Chondrocyte (in vitro differentiated cells): Measurements from ENCODE around the gene GNA12. TPM values are rescaled to one million over a fixed set of nuclear protein-coding genes. Genes with fewer than 3 reads are reported as not detected.

Experiments used
- DNase-seq: peaks from one replicate; pipeline ENCODE4 v3.0.0; 2021; ENCODE audit warnings: mixed read lengths, low spot score
- H3K27ac Mint-ChIP-seq: one replicate; pipeline ENCODE4 v1.8.0; 2021; ENCODE audit warnings: mild to moderate bottlenecking, moderate library complexity, mixed read lengths; ENCODE audit not compliant: unreplicated experiment
- H3K27me3 Mint-ChIP-seq: 2 replicates; pipeline ENCODE4 v1.8.0; 2021; ENCODE audit warnings: low read depth, mixed read lengths
- H3K36me3 Mint-ChIP-seq: 2 replicates; pipeline ENCODE4 v1.8.0; 2021; ENCODE audit warnings: low read depth, mixed read lengths
- H3K4me1 Mint-ChIP-seq: 2 replicates; pipeline ENCODE4 v1.8.0; 2021; ENCODE audit warnings: low read depth, mild to moderate bottlenecking, mixed read lengths
- H3K4me3 Mint-ChIP-seq: one replicate; pipeline ENCODE4 v1.8.0; 2021; ENCODE audit warnings: mild to moderate bottlenecking, moderate library complexity, mixed read lengths; ENCODE audit not compliant: unreplicated experiment
- H3K9me3 Mint-ChIP-seq: 2 replicates; pipeline ENCODE4 v1.8.0; 2021; ENCODE audit warnings: low read depth, mixed read lengths
- CTCF ChIP-seq: fragments of 200-600 bp; sonication (generic); IDR thresholded peaks from 2 replicates; pipeline ENCODE4 v1.5.0; 2021; ENCODE audit warnings: antibody characterized with exemption, mild to moderate bottlenecking, moderate library complexity
- total RNA-seq: library from RNA; stranded (reverse); gene quantifications from 3 replicates; pipeline ENCODE4 v1.2.1, GENCODE V29; 2021

Gene GNA12
- total RNA-seq, 1 donor from 2014 or later: 111 TPM

- Mint-ChIP-seq H3K27me3 (no peaks in the 10 kb centered on the region), H3K4me3 (no peak overlapping the region), H3K9me3 (peaks cover 3% of the 10 kb centered on the region), H3K27ac (peak overlapping the region; percentile 36), H3K36me3 (peaks cover 35% of the 10 kb centered on the region), H3K4me1 (peaks cover 48% of the 10 kb centered on the region)
- no peak for TF ChIP-seq CTCF
- DNase-seq: no peak
Observed at GRCh38 chr7:2718296-2718965, 125.7 kb downstream of the GNA12 start.

- Mint-ChIP-seq H3K27ac (peak overlapping the region; percentile 57), H3K9me3 (peaks cover 3% of the 10 kb centered on the region), H3K36me3 (peaks cover 34% of the 10 kb centered on the region), H3K4me3 (no peak overlapping the region), H3K4me1 (peaks cover 52% of the 10 kb centered on the region), H3K27me3 (no peaks in the 10 kb centered on the region)
- no peak for DNase-seq
- TF ChIP-seq CTCF: no peak
Observed at GRCh38 chr7:2717293-2718261, 126.5 kb downstream of the GNA12 start.

GRCh38 chr7:2716906-2717292 lies 127.2 kb downstream of the GNA12 start:
- TF ChIP-seq CTCF: no peak
- Mint-ChIP-seq H3K9me3 (peaks cover 3% of the 10 kb centered on the region), H3K4me3 (no peak overlapping the region), H3K27me3 (no peaks in the 10 kb centered on the region), H3K4me1 (peaks cover 52% of the 10 kb centered on the region), H3K27ac (peak overlapping the region; percentile 30), H3K36me3 (peaks cover 34% of the 10 kb centered on the region)
- no peak for DNase-seq

- peak overlapping the region; percentile 25 for H3K27ac Mint-ChIP-seq
- TF ChIP-seq CTCF: no peak
- peaks cover 34% of the 10 kb centered on the region for H3K36me3 Mint-ChIP-seq
- no peak for DNase-seq
- H3K4me3 Mint-ChIP-seq: no peak overlapping the region
- H3K4me1 Mint-ChIP-seq: peaks cover 52% of the 10 kb centered on the region
- H3K9me3 Mint-ChIP-seq: peaks cover 3% of the 10 kb centered on the region
- H3K27me3 Mint-ChIP-seq: no peaks in the 10 kb centered on the region
Observed at GRCh38 chr7:2716488-2716887, 127.6 kb downstream of the GNA12 start.
